ENCODE data around the gene AHDC1. TPM values are rescaled to one million over a fixed set of nuclear protein-coding genes. Genes with fewer than 3 reads are reported as not detected.
A peak's percentile ranks its signal among the peaks of the same experiment; 100 is the strongest.

Gene AHDC1
- total and polyA plus RNA-seq, 9 of the 15 experiments (the other 6 are each of a cell fraction or from before 2014, with no cell fraction given), result 0.21 to 36.4 (median 4.7) TPM

- TF ChIP-seq TCF15 (CRISPR knock-in tag; IDR thresholded peaks at IDR 0.05), result no peak
- TF ChIP-seq HNRNPLL (IDR thresholded peaks at IDR 0.05; ENCODE audit: low read depth, low read length, poor library complexity, severe bottlenecking), result no peak
- peak in 1 of 2 experiments; percentile 89; a peak in 2 of 4 replicates for TF ChIP-seq KDM1A (IDR thresholded peaks at IDR 0.05)
- TF ChIP-seq, protein P1, sequence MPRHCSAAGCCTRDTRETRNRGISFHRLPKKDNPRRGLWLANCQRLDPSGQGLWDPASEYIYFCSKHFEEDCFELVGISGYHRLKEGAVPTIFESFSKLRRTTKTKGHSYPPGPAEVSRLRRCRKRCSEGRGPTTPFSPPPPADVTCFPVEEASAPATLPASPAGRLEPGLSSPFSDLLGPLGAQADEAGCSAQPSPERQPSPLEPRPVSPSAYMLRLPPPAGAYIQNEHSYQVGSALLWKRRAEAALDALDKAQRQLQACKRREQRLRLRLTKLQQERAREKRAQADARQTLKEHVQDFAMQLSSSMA (CRISPR knock-in tag; IDR thresholded peaks at IDR 0.05), result no peak
- TF ChIP-seq TFAP4 (CRISPR knock-in tag; IDR thresholded peaks at IDR 0.05; ENCODE audit: borderline replicate concordance), result no peak
- no peak for TF ChIP-seq RBBP5 (IDR thresholded peaks at IDR 0.05; ENCODE audit: borderline replicate concordance, insufficient read depth, low read length, poor library complexity, severe bottlenecking)
- no peak for TF ChIP-seq ASH1L (IDR thresholded peaks at IDR 0.05; ENCODE audit: borderline replicate concordance, low read depth, partially characterized antibody)
- 0 out of 2 replicates have a peak, but pooled peaks have one; percentile 1 for TF ChIP-seq ZNF589 (CRISPR knock-in tag; IDR thresholded peaks at IDR 0.05; ENCODE audit: low read depth)
- TF ChIP-seq MITF (IDR thresholded peaks at IDR 0.05), result no peak
- 0 out of 2 replicates have a peak, but pooled peaks have one; percentile 30 for TF ChIP-seq FOXP1 (CRISPR knock-in tag; IDR thresholded peaks at IDR 0.05)
- TF ChIP-seq E2F3 (CRISPR knock-in tag; IDR thresholded peaks at IDR 0.05), result no peak
- 0 out of 4 replicates have a peak, but pooled peaks of 1 of the 2 experiments have one; percentile 17 for TF ChIP-seq FOXA3 (CRISPR knock-in tag; conservative IDR thresholded peaks at IDR 0.05 in 1 of 2, IDR thresholded peaks at IDR 0.05 in 1 of 2)
- no peak for TF ChIP-seq ZNF140 (CRISPR knock-in tag; IDR thresholded peaks at IDR 0.05)
- TF ChIP-seq ZFP91 (CRISPR knock-in tag; IDR thresholded peaks at IDR 0.05), result no peak
- no peak for TF ChIP-seq GABPB1 (CRISPR knock-in tag; IDR thresholded peaks at IDR 0.05)
- TF ChIP-seq U2AF2 (optimal IDR thresholded peaks at IDR 0.05; ENCODE audit: low read depth, low read length), result no peak
- TF ChIP-seq MCM2 (IDR thresholded peaks at IDR 0.05; ENCODE audit: low read depth), result no peak
- no peak for TF ChIP-seq SP1 (CRISPR knock-in tag; IDR thresholded peaks at IDR 0.05)
These were observed 39.0 kb downstream of the AHDC1 start (continued) for GRCh38 chr1:27564710-27565649.

Data from K562 (cell line).